Adrenal gland (tissue), 12 donors: ENCODE data around the gene TEX30. TPM values are rescaled to one million over a fixed set of nuclear protein-coding genes. Genes with fewer than 3 reads are reported as not detected.

ENCODE experiments used
- DNase-seq, 7 donors: peaks; one replicate each; pipeline ENCODE4 v3.0.0-alpha.2; 2019 to 2020
- H3K27ac ChIP-seq, 5 donors: fragments of 200-600 bp; sonication (generic) in 4 of 5; 1 replicate in 3 of 5; 2 replicates in 2 of 5; pipeline versions ENCODE4 v1.5.1 to v1.8.0; 2016 to 2020; ENCODE audit warnings: mild to moderate bottlenecking in 1 of 5
- H3K27me3 ChIP-seq: fragments of 200-600 bp; 2 replicates; pipeline ENCODE4 v1.8.0; 2021
- H3K36me3 ChIP-seq, 2 donors: fragments of 200-600 bp; replicated peaks in 1 of 2; 1 replicate in 1 of 2; 2 replicates in 1 of 2; pipeline versions ENCODE4 v1.5.1 to v1.8.0; 2018 to 2022
- H3K4me1 ChIP-seq, 2 donors: fragments of 200-600 bp; replicated peaks in 1 of 2; 1 replicate in 1 of 2; 2 replicates in 1 of 2; pipeline versions ENCODE4 v1.5.1 to v1.8.0; 2018 to 2021
- H3K4me3 ChIP-seq, 4 donors: fragments of 200-600 bp; sonication (generic) in 3 of 4; one replicate each; pipeline ENCODE4 v1.5.1; 2016 to 2018
- H3K9me3 ChIP-seq, 3 donors: fragments of 200-600 bp; sonication (generic) in 1 of 3; replicated peaks in 1 of 3; 1 replicate in 2 of 3; 2 replicates in 1 of 3; pipeline versions ENCODE4 v1.5.1 to v1.8.0; 2016 to 2021
- CTCF ChIP-seq, 6 experiments: fragments of 450-650 bp in 4 of 6; fragments of 200-600 bp in 2 of 6; sonication (generic) in 1 of 6; IDR thresholded peaks; 1 replicate in 5 of 6; 2 replicates in 1 of 6; pipeline versions ENCODE4 v1.5.1 to v1.8.0; 2016 to 2021; ENCODE audit warnings: antibody characterized with exemption in 6 of 6, mild to moderate bottlenecking in 2 of 6, moderate library complexity in 1 of 6
- POLR2A ChIP-seq, 2 donors: fragments of 450-650 bp; IDR thresholded peaks; one replicate each; pipeline ENCODE4 v1.6.1; 2017; ENCODE audit warnings: antibody characterized with exemption in 2 of 2, mild to moderate bottlenecking in 2 of 2, moderate library complexity in 1 of 2
- WGBS, 4 donors: extraction: QIAGEN DNeasy Blood & Tissue Kit in 2 of 4; methylation state at CpG; one replicate each; pipeline versions ENCODE4 v1.1.5 to v1.1.7; 2013 to 2017; 5-methylcytosine and 5-hydroxymethylcytosine counted together
- intact Hi-C, 2 donors: fragments of 100-400 bp; cut with DNase I; formaldehyde crosslinking; loops; one replicate each; pipeline versions ENCODE4 v1.14.1 to v1.15.0; 2022 to 2023
- polyA plus RNA-seq, 3 donors: library from polyadenylated mRNA; stranded (reverse); fragments of 200-250 nt in 2 of 3; fragments of 350-450 nt in 1 of 3; fragmentation: Illumina TruSeq in 1 of 3; extraction: RNeasy Lipid Tissue Mini Kit (QIAGEN cat#74804) in 1 of 3; gene quantifications; one replicate each; pipeline ENCODE4 v1.2.3, GENCODE V29; 2013 to 2014
- total RNA-seq, 9 donors: library from RNA; depleted of rRNA in 4 of 9; stranded (reverse); fragments of >200 nt in 4 of 9; fragments of 120-200 nt in 1 of 9; fragmentation: NEBNext Ultra II Directional in 1 of 9; extraction: Animal tissue kit (Norgen Biotek cat#: 25700) in 1 of 9; gene quantifications; one replicate each; pipeline versions ENCODE4 v1.1.0 to v1.2.4, GENCODE V29; 2013 to 2023
- donor health status: healthy with polysubstance abuse.
- donor health status: Bipolar disorder and iron deficiency.
- donor health status: DM: yes; HTN: yes; CAD: no.
- donor health status: DM: no; HTN: no; CAD: no.
- donor health status: DM: no; HTN: no; CAD: no.
- donor health status: DM: yes; HTN: yes; CAD: no.

The TEX30 gene
- total and polyA plus RNA-seq, 12 donors: 4.5 to 13.1 (median 7.9) TPM

- no peaks in the 10 kb centered on the region for H3K9me3 ChIP-seq
- intact Hi-C loops: loop anchor here in 1 of 2 donors (10.0 kb wide), 1 partner anchor 142 kb away; no protein-coding TSS in a partner anchor
- H3K36me3 ChIP-seq: no peaks in the 10 kb centered on the region
- WGBS, 4 donors: 70 to 83% (median 74%) methylated on average over 2 of the region's 2 CpGs
- no peak overlapping the region for H3K4me3 ChIP-seq
- no peak for DNase-seq
- H3K27me3 ChIP-seq: no peaks in the 10 kb centered on the region
- TF ChIP-seq POLR2A (IDR thresholded peaks at IDR 0.05) (no peak), CTCF (IDR thresholded peaks at IDR 0.05) (no peak)
- peaks cover 0 to 4% of the 10 kb centered on the region in 2 donors for H3K4me1 ChIP-seq
- H3K27ac ChIP-seq: no peak overlapping the region
These were observed 47.2 kb downstream of the TEX30 start for GRCh38 chr13:102726430-102726829.

GRCh38 chr13:102724923-102725322, 48.7 kb downstream of the TEX30 start:
- 63 to 72% (median 70%) methylated on average over 6 of the region's 6 CpGs for WGBS, 4 donors
- Histone ChIP-seq H3K4me3 (no peak overlapping the region), H3K36me3 (no peaks in the 10 kb centered on the region), H3K27ac (no peak overlapping the region), H3K9me3 (no peaks in the 10 kb centered on the region), H3K27me3 (no peaks in the 10 kb centered on the region), H3K4me1 (peaks cover 0 to 4% of the 10 kb centered on the region in 2 donors)
- intact Hi-C loops: loop anchor here in 1 of 2 donors (10.0 kb wide), 1 partner anchor 140 kb away; no protein-coding TSS in a partner anchor
- peak in 5 of 6 experiments; percentile 28 to 51 (median 41) for TF ChIP-seq CTCF (IDR thresholded peaks at IDR 0.05)
- no peak for TF ChIP-seq POLR2A (IDR thresholded peaks at IDR 0.05)
- peak in 1 of 7 donors; percentile 5 for DNase-seq

- H3K36me3 ChIP-seq: no peaks in the 10 kb centered on the region
- H3K27ac ChIP-seq: no peak overlapping the region
- H3K4me3 ChIP-seq: no peak overlapping the region
- WGBS, 4 donors: 22 to 68% (median 44%) methylated on average over 1 of the region's 1 CpG
- peak in 2 of 7 donors; percentile 3 to 13 for DNase-seq
- TF ChIP-seq POLR2A (IDR thresholded peaks at IDR 0.05) (no peak), CTCF (IDR thresholded peaks at IDR 0.05) (no peak)
- intact Hi-C loops: loop anchor here in 1 of 2 donors (10.0 kb wide), 1 partner anchor 137 kb away; no protein-coding TSS in a partner anchor
- no peaks in the 10 kb centered on the region for H3K9me3 ChIP-seq
- H3K4me1 ChIP-seq: no peaks in the 10 kb centered on the region
- H3K27me3 ChIP-seq: no peaks in the 10 kb centered on the region
These were observed 51.8 kb downstream of the TEX30 start for GRCh38 chr13:102721800-102722231.

GRCh38 chr13:102718746-102719145, 54.8 kb downstream of the TEX30 start:
- intact Hi-C loops: no loop called here
- WGBS, 4 donors: 53 to 66% (median 64%) methylated on average over 2 of the region's 2 CpGs

More at GRCh38 chr13:102718746-102719145, 54.8 kb downstream of the TEX30 start:
- Histone ChIP-seq H3K4me3 (no peak overlapping the region), H3K4me1 (no peaks in the 10 kb centered on the region), H3K27ac (no peak overlapping the region), H3K27me3 (no peaks in the 10 kb centered on the region), H3K36me3 (no peaks in the 10 kb centered on the region), H3K9me3 (no peaks in the 10 kb centered on the region)
- no peak for DNase-seq
- TF ChIP-seq CTCF (IDR thresholded peaks at IDR 0.05) (no peak), POLR2A (IDR thresholded peaks at IDR 0.05) (no peak)

Other genes with a start within 250 kb of the TEX30 start
- 10 to 100 TPM; 16.5 to 50.6 (median 26.5) TPM for gene TPP2, start 176.8 kb downstream of the TEX30 start, total RNA-seq
- gene TPP2, start 176.8 kb downstream of the TEX30 start, polyA plus RNA-seq: 10 to 100 TPM; 13.8 to 37.1 (median 25.0) TPM
- not detected for gene METTL21C, start 78.7 kb downstream of the TEX30 start, total RNA-seq
- not detected for gene METTL21C, start 78.7 kb downstream of the TEX30 start, polyA plus RNA-seq
- gene POGLUT2, start 25.2 kb upstream of the TEX30 start, total RNA-seq: 10 to 100 TPM in 1 of 9 donors, 1 to 10 TPM in 8; 1.1 to 12.0 (median 5.9) TPM
- 1 to 10 TPM; 1.8 to 6.1 (median 2.4) TPM for gene POGLUT2, start 25.2 kb upstream of the TEX30 start, polyA plus RNA-seq
- gene BIVM, start 25.3 kb upstream of the TEX30 start, total RNA-seq: 10 to 100 TPM in 8 of 9 donors, 1 to 10 TPM in 1; 6.1 to 27.0 (median 17.2) TPM
- 10 to 100 TPM in 2 of 3 donors, 1 to 10 TPM in 1; 8.8 to 32.9 (median 14.2) TPM for gene BIVM, start 25.3 kb upstream of the TEX30 start, polyA plus RNA-seq
- gene ERCC5, start 72.2 kb upstream of the TEX30 start, total RNA-seq: 10 to 100 TPM; 37.8 to 76.1 (median 58.7) TPM
- 100 to 1,000 TPM in 2 of 3 donors, 10 to 100 TPM in 1; 67.3 to 185 (median 157) TPM for gene ERCC5, start 72.2 kb upstream of the TEX30 start, polyA plus RNA-seq